ENCODE data around the gene COG5. TPM values are rescaled to one million over a fixed set of nuclear protein-coding genes. Genes with fewer than 3 reads are reported as not detected.

Gene COG5
- total and polyA plus RNA-seq, 2 of the 8 experiments (the other 6 are each of a cell fraction or from before 2014, with no cell fraction given): 10.5 to 28.1 TPM

- no peak for TF ChIP-seq GABPA (IDR thresholded peaks at IDR 0.05; ENCODE audit: borderline replicate concordance, insufficient read depth, low read length)
- no peak for TF ChIP-seq BRCA1 (IDR thresholded peaks at IDR 0.05; ENCODE audit: low read depth, low read length)
- no peak for TF ChIP-seq SUZ12 (IDR thresholded peaks at IDR 0.05; ENCODE audit: low read length)
Measured at GRCh38 chr7:107388604-107389003, 175.1 kb downstream of the COG5 start (continued).
